SK-N-MC (cell line): ENCODE data around the gene RGPD8.

Experiments used
- EZH2 ChIP-seq: fragments of 200-600 bp; sonication (generic); IDR thresholded peaks from one replicate; pipeline ENCODE4 v1.6.1; 2017; ENCODE audit warnings: antibody characterized with exemption
- FOXP2 ChIP-seq: optimal IDR thresholded peaks from 2 replicates; pipeline ENCODE3; 2011; ENCODE audit warnings: mild to moderate bottlenecking, moderate library complexity; ENCODE audit not compliant: insufficient read depth; ENCODE audit errors: extremely low read length, control extremely low read depth
- POLR2AphosphoS5 ChIP-seq: IDR thresholded peaks from 2 replicates; pipeline ENCODE4 v1.6.1; 2012; ENCODE audit warnings: mild to moderate bottlenecking, low read depth, low read length, borderline replicate concordance

GRCh38 chr2:112340475-112341267, 92.8 kb downstream of the RGPD8 start:
- TF ChIP-seq POLR2AphosphoS5 (no peak), EZH2 (no peak), FOXP2 (no peak)
